B cell (primary cell): ENCODE results near the gene ARIH2.

ENCODE experiments used
- EZH2 ChIP-seq: IDR thresholded peaks from 2 replicates; pipeline ENCODE4 v1.6.1; 2012; ENCODE audit warnings: borderline replicate concordance, low read depth, mild to moderate bottlenecking, moderate library complexity, low read length; ENCODE audit not compliant: insufficient read depth, poor library complexity, severe bottlenecking
- TF ChIP-seq, protein P1 (sequence below): fragments of 200-600 bp; IDR thresholded peaks from one replicate; pipeline ENCODE4 v1.8.0; 2022; ENCODE audit warnings: antibody characterized with exemption, mild to moderate bottlenecking

DNA sequence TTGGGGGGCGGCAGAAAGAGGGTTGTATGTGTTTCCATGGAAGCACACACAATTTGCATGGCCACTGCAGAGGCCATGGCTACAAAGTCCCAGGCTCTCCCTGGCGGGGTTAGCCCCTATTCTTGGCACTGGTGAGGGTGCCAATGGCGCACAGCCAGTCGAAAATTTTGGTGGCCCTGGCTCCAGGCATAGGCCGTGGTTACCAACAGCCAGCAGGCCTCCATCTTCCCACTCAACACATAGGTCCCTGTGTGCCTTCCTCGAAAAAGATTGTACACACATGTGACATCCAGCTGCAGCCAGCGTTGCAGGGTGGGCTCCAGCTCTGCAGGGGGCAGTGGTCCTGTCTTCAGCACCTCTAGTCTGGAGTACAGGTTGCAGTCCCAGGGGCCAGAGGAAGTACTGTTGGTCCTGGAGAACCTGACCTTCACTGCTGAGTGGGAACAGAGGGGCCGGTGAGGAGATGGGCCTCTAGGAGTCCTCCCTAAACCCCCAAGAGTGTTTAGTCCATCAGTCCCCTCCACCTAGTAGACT lies 78.5 kb downstream of the ARIH2 start:
- TF ChIP-seq EZH2: no peak
- TF ChIP-seq, protein P1, sequence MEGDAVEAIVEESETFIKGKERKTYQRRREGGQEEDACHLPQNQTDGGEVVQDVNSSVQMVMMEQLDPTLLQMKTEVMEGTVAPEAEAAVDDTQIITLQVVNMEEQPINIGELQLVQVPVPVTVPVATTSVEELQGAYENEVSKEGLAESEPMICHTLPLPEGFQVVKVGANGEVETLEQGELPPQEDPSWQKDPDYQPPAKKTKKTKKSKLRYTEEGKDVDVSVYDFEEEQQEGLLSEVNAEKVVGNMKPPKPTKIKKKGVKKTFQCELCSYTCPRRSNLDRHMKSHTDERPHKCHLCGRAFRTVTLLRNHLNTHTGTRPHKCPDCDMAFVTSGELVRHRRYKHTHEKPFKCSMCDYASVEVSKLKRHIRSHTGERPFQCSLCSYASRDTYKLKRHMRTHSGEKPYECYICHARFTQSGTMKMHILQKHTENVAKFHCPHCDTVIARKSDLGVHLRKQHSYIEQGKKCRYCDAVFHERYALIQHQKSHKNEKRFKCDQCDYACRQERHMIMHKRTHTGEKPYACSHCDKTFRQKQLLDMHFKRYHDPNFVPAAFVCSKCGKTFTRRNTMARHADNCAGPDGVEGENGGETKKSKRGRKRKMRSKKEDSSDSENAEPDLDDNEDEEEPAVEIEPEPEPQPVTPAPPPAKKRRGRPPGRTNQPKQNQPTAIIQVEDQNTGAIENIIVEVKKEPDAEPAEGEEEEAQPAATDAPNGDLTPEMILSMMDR: no peak
